Fibroblast of lung (primary cell): ENCODE measurements around the gene RYR1.

Source experiments
- EZH2 ChIP-seq: IDR thresholded peaks from 2 replicates; pipeline ENCODE4 v1.5.1; 2012; ENCODE audit warnings: low read length, control low read depth, mild to moderate bottlenecking; ENCODE audit errors: missing control alignments
- TF ChIP-seq, protein P1 (sequence below), 2 donors: IDR thresholded peaks in 1 of 2; conservative IDR thresholded peaks in 1 of 2; 1 replicate in 1 of 2; 2 replicates in 1 of 2; pipeline ENCODE4 v1.5.1; 2011 to 2012; ENCODE audit warnings: low read length in 2 of 2, control low read depth in 1 of 2, inconsistent platforms in 1 of 2, low read depth in 1 of 2, mild to moderate bottlenecking in 1 of 2

DNA sequence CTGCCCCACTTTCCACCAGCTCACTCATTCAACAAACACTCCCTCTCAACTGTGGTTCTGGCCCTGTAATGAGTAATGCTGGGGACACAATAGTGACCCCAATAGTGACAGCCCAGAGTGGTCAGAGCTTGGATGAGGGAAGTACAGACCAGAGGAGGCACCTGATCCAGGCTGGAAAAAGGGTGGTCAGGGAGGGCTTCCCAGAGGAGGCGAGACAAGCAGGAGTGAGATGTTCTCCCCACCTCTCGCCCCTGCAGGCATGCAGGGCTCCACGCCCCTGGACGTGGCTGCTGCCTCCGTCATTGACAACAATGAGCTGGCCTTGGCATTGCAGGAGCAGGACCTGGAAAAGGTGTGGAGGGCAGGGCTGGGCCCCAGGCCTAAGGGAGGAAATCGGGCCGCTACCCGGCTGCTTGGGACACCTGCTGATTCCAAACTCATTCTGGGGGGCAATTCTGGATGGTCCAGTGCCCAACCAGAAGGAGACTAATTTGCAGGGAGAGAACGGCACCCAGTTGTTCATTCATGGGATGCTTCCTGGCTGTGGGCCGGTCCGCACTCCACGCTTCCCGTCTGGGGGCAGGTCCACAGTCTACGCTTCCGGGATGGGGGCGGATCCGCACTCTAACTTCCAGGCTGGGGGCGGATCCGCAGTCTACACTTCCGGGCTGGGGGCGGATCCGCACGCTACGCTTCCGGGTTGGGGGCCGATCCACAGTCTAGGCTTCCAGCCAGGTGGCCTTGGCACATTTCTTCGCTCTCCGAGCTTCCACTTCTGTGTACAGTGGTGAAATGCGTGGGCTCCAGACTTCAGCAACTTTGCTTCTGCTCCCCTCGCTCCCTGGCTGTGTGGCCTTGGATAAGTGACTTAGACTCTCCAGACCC lies 63.4 kb downstream of the RYR1 start:
- TF ChIP-seq, protein P1, sequence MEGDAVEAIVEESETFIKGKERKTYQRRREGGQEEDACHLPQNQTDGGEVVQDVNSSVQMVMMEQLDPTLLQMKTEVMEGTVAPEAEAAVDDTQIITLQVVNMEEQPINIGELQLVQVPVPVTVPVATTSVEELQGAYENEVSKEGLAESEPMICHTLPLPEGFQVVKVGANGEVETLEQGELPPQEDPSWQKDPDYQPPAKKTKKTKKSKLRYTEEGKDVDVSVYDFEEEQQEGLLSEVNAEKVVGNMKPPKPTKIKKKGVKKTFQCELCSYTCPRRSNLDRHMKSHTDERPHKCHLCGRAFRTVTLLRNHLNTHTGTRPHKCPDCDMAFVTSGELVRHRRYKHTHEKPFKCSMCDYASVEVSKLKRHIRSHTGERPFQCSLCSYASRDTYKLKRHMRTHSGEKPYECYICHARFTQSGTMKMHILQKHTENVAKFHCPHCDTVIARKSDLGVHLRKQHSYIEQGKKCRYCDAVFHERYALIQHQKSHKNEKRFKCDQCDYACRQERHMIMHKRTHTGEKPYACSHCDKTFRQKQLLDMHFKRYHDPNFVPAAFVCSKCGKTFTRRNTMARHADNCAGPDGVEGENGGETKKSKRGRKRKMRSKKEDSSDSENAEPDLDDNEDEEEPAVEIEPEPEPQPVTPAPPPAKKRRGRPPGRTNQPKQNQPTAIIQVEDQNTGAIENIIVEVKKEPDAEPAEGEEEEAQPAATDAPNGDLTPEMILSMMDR (conservative IDR thresholded peaks at IDR 0.05 in 1 of 2, IDR thresholded peaks at IDR 0.05 in 1 of 2; ENCODE audit: low read depth in 1 of 2, low read length in 2 of 2) = no peak
- TF ChIP-seq EZH2 = no peak
